ENCODE data around the gene ZBTB26.

DNA sequence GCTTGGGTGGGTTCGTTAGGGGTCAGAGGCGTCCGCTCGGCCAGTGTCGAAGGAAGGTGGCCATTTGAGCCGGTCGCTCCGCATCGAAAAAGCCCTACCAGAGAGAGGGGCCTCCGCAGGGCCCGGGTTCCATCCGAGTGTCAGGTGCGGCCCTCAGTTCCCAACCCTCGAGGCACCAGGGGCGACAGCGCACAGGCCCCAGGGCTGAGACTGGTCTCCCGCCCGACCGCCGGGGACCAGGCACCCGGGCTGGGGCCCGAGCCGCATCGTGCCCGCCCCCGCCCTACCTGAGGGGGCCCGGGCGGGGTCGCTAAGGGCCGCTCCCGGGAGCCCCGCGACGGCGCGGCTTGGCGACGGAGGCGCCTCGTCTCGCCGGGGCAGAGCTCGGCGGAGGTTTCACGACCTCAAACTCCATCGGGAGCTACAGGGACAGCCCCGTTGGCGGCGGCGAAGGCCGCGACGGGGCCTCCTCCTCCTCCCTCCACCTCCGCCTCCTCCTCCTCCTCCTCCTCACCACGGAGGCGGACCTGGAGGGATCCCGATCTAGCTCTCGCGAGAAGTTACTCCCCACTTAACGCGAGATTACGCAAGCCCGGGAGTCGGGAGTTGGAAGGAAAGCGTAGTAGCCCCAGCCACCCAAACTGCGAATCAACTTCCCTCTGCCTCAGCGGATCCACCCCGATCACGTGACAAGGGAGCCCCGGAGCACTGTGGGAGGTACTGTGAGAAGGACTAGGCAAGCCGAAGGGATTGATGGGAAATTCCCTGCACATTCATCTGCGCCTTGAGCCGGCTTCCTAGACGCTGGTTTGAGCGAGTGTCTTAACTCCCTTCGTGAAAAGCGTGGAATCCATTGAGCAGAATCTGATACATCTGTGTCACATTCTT lies 26.2 kb downstream of the ZBTB26 start, which contains the start of gene RC3H2:
- TF ChIP-seq, protein P1, sequence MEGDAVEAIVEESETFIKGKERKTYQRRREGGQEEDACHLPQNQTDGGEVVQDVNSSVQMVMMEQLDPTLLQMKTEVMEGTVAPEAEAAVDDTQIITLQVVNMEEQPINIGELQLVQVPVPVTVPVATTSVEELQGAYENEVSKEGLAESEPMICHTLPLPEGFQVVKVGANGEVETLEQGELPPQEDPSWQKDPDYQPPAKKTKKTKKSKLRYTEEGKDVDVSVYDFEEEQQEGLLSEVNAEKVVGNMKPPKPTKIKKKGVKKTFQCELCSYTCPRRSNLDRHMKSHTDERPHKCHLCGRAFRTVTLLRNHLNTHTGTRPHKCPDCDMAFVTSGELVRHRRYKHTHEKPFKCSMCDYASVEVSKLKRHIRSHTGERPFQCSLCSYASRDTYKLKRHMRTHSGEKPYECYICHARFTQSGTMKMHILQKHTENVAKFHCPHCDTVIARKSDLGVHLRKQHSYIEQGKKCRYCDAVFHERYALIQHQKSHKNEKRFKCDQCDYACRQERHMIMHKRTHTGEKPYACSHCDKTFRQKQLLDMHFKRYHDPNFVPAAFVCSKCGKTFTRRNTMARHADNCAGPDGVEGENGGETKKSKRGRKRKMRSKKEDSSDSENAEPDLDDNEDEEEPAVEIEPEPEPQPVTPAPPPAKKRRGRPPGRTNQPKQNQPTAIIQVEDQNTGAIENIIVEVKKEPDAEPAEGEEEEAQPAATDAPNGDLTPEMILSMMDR (IDR thresholded peaks at IDR 0.05; ENCODE audit: insufficient read depth, low read depth, low read length): no peak
- no peak for TF ChIP-seq EZH2 (IDR thresholded peaks at IDR 0.05; ENCODE audit: insufficient read depth, low read length)

Data from astrocyte (in vitro differentiated cells and primary cell).